Measurements from ENCODE around the gene ACTL7A. TPM values are rescaled to one million over a fixed set of nuclear protein-coding genes. Genes with fewer than 3 reads are reported as not detected.
A peak's percentile ranks its signal among the peaks of the same experiment; 100 is the strongest.

Gene ACTL7A
- total and polyA plus RNA-seq, 2 of the 13 experiments (the other 11 are each of a cell fraction or from before 2014, with no cell fraction given) = not detected

DNA sequence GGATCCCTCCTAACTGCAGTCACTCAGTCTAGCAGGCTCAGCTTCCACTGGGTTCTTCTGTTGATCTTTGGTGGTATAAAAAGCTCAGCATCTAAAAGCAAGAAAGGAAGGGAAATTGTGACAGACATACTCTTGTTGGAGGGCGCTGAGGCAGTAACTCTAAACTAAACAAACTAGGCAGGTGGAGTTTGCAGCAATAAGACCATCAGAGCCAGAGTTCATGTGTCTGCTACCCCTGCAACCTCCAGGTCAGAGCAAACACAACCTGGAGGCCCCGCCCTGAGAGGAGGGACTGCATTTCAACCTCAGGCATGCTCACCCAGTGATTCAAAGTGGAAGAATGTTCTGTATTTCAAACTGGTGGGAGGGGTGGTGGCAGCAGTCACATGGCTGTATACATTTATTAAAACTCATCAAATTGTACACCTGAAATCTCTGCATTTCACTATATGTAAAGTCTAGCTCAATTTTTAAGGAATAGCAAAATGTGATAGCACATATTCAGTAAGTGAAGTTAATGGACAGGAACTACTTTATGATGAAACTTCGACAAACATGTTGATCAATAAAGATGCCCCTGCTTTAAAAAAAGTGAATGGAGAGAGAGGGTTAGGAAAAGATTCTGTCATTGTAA is 7.1 kb downstream of the ACTL7A start (continued):
- TF ChIP-seq ZNF800 (CRISPR knock-in tag; IDR thresholded peaks at IDR 0.05) (0 out of 2 replicates have a peak, but pooled peaks have one; percentile 32), BORCS8-MEF2B (CRISPR knock-in tag; IDR thresholded peaks at IDR 0.05) (peak; percentile 48; the same call in 1 of the 2 replicates), CAMTA2 (CRISPR knock-in tag; IDR thresholded peaks at IDR 0.05; ENCODE audit: borderline replicate concordance) (no peak), PAF1 (CRISPR knock-in tag; IDR thresholded peaks at IDR 0.05) (peak; percentile 89), CHD4 (IDR thresholded peaks at IDR 0.05; ENCODE audit: borderline replicate concordance, low read length) (no peak), TSC22D2 (CRISPR knock-in tag; IDR thresholded peaks at IDR 0.05; ENCODE audit: borderline replicate concordance) (peak; percentile 76; the same call in 1 of the 2 replicates), ZNF816 (CRISPR knock-in tag; IDR thresholded peaks at IDR 0.05; ENCODE audit: borderline replicate concordance) (no peak), RARG (CRISPR knock-in tag; IDR thresholded peaks at IDR 0.05; ENCODE audit: low read depth) (no peak), ATF4 (CRISPR knock-in tag; IDR thresholded peaks at IDR 0.05) (peak in 1 of 2 experiments; percentile 61; a peak in 2 of 4 replicates), THAP8 (CRISPR knock-in tag; IDR thresholded peaks at IDR 0.05; ENCODE audit: borderline replicate concordance) (no peak), ZBTB49 (CRISPR knock-in tag; IDR thresholded peaks at IDR 0.05; ENCODE audit: borderline replicate concordance) (no peak), RBM22 (optimal IDR thresholded peaks at IDR 0.05; ENCODE audit: low read length) (peak; percentile 94), NAIF1 (CRISPR knock-in tag; IDR thresholded peaks at IDR 0.05; ENCODE audit: borderline replicate concordance) (no peak), RBAK (CRISPR knock-in tag; IDR thresholded peaks at IDR 0.05) (no peak)
- TF ChIP-seq, protein P1, sequence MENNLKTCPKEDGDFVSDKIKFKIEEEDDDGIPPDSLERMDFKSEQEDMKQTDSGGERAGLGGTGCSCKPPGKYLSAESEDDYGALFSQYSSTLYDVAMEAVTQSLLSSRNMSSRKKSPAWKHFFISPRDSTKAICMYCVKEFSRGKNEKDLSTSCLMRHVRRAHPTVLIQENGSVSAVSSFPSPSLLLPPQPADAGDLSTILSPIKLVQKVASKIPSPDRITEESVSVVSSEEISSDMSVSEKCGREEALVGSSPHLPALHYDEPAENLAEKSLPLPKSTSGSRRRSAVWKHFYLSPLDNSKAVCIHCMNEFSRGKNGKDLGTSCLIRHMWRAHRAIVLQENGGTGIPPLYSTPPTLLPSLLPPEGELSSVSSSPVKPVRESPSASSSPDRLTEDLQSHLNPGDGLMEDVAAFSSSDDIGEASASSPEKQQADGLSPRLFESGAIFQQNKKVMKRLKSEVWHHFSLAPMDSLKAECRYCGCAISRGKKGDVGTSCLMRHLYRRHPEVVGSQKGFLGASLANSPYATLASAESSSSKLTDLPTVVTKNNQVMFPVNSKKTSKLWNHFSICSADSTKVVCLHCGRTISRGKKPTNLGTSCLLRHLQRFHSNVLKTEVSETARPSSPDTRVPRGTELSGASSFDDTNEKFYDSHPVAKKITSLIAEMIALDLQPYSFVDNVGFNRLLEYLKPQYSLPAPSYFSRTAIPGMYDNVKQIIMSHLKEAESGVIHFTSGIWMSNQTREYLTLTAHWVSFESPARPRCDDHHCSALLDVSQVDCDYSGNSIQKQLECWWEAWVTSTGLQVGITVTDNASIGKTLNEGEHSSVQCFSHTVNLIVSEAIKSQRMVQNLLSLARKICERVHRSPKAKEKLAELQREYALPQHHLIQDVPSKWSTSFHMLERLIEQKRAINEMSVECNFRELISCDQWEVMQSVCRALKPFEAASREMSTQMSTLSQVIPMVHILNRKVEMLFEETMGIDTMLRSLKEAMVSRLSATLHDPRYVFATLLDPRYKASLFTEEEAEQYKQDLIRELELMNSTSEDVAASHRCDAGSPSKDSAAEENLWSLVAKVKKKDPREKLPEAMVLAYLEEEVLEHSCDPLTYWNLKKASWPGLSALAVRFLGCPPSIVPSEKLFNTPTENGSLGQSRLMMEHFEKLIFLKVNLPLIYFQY (CRISPR knock-in tag; IDR thresholded peaks at IDR 0.05; ENCODE audit: borderline replicate concordance) = no peak
- TF ChIP-seq, protein P2, sequence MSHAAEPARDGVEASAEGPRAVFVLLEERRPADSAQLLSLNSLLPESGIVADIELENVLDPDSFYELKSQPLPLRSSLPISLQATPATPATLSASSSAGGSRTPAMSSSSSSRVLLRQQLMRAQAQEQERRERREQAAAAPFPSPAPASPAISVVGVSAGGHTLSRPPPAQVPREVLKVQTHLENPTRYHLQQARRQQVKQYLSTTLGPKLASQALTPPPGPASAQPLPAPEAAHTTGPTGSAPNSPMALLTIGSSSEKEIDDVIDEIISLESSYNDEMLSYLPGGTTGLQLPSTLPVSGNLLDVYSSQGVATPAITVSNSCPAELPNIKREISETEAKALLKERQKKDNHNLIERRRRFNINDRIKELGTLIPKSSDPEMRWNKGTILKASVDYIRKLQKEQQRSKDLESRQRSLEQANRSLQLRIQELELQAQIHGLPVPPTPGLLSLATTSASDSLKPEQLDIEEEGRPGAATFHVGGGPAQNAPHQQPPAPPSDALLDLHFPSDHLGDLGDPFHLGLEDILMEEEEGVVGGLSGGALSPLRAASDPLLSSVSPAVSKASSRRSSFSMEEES (CRISPR knock-in tag; IDR thresholded peaks at IDR 0.05) = peak; percentile 80

Measured in HepG2 (cell line).